ENCODE results near the gene COL20A1. TPM values are rescaled to one million over a fixed set of nuclear protein-coding genes. Genes with fewer than 3 reads are reported as not detected.

The COL20A1 gene
- total and polyA plus RNA-seq, 2 of the 13 experiments (the other 11 are each of a cell fraction or from before 2014, with no cell fraction given), result not detected

GRCh38 chr20:63378626-63379025 lies 85.6 kb downstream of the COL20A1 start (continued):
- TF ChIP-seq, protein P1, sequence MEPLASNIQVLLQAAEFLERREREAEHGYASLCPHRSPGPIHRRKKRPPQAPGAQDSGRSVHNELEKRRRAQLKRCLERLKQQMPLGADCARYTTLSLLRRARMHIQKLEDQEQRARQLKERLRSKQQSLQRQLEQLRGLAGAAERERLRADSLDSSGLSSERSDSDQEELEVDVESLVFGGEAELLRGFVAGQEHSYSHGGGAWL (CRISPR knock-in tag; IDR thresholded peaks at IDR 0.05), result peak; percentile 61; the same call in 1 of the 2 replicates
- TF ChIP-seq, protein P2, sequence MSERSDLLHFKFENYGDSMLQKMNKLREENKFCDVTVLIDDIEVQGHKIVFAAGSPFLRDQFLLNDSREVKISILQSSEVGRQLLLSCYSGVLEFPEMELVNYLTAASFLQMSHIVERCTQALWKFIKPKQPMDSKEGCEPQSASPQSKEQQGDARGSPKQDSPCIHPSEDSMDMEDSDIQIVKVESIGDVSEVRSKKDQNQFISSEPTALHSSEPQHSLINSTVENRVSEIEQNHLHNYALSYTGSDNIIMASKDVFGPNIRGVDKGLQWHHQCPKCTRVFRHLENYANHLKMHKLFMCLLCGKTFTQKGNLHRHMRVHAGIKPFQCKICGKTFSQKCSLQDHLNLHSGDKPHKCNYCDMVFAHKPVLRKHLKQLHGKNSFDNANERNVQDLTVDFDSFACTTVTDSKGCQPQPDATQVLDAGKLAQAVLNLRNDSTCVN (CRISPR knock-in tag; IDR thresholded peaks at IDR 0.05; ENCODE audit: borderline replicate concordance), result 0 out of 2 replicates have a peak, but pooled peaks have one; percentile 47
- TF ChIP-seq SOX13 (IDR thresholded peaks at IDR 0.05) (no peak), SOX13 (CRISPR knock-in tag; conservative IDR thresholded peaks at IDR 0.05 in 1 of 2, IDR thresholded peaks at IDR 0.05 in 1 of 2) (0 out of 4 replicates have a peak, but pooled peaks of 1 of the 2 experiments have one; percentile 18), ZSCAN9 (CRISPR knock-in tag; IDR thresholded peaks at IDR 0.05; ENCODE audit: borderline replicate concordance) (peak; percentile 39; the same call in 1 of the 2 replicates), ZNF431 (CRISPR knock-in tag; IDR thresholded peaks at IDR 0.05; ENCODE audit: borderline replicate concordance, low read depth) (no peak), IKZF4 (CRISPR knock-in tag; IDR thresholded peaks at IDR 0.05; ENCODE audit: borderline replicate concordance, low read depth, not compliant biosample characterization) (no peak), KLF12 (CRISPR knock-in tag; IDR thresholded peaks at IDR 0.05; ENCODE audit: borderline replicate concordance) (no peak), ZSCAN25 (CRISPR knock-in tag; IDR thresholded peaks at IDR 0.05) (no peak), ZNF281 (CRISPR knock-in tag; IDR thresholded peaks at IDR 0.05; ENCODE audit: borderline replicate concordance) (0 out of 2 replicates have a peak, but pooled peaks have one; percentile 33), NFE2 (CRISPR knock-in tag; IDR thresholded peaks at IDR 0.05) (no peak), SAP130 (CRISPR knock-in tag; IDR thresholded peaks at IDR 0.05; ENCODE audit: low read depth) (peak; percentile 34; the same call in 1 of the 2 replicates), TSC22D2 (CRISPR knock-in tag; IDR thresholded peaks at IDR 0.05; ENCODE audit: borderline replicate concordance) (peak; percentile 81; the same call in 1 of the 2 replicates), ETS1 (CRISPR knock-in tag; IDR thresholded peaks at IDR 0.05) (no peak), ELF3 (CRISPR knock-in tag; IDR thresholded peaks at IDR 0.05) (0 out of 2 replicates have a peak, but pooled peaks have one; percentile 41), ERF (CRISPR knock-in tag; IDR thresholded peaks at IDR 0.05) (0 out of 2 replicates have a peak, but pooled peaks have one; percentile 57), IKZF1 (IDR thresholded peaks at IDR 0.05) (no peak), HDAC2 (CRISPR knock-in tag; IDR thresholded peaks at IDR 0.05) (peak; percentile 53; the same call in 1 of the 2 replicates), ZNF382 (CRISPR knock-in tag; IDR thresholded peaks at IDR 0.05; ENCODE audit: borderline replicate concordance) (no peak), ZNF331 (CRISPR knock-in tag; IDR thresholded peaks at IDR 0.05) (0 out of 2 replicates have a peak, but pooled peaks have one; percentile 33), PITX1 (CRISPR knock-in tag; IDR thresholded peaks at IDR 0.05) (no peak), ZNF761 (CRISPR knock-in tag; conservative IDR thresholded peaks at IDR 0.05) (no peak)
- TF ChIP-seq, protein P3, sequence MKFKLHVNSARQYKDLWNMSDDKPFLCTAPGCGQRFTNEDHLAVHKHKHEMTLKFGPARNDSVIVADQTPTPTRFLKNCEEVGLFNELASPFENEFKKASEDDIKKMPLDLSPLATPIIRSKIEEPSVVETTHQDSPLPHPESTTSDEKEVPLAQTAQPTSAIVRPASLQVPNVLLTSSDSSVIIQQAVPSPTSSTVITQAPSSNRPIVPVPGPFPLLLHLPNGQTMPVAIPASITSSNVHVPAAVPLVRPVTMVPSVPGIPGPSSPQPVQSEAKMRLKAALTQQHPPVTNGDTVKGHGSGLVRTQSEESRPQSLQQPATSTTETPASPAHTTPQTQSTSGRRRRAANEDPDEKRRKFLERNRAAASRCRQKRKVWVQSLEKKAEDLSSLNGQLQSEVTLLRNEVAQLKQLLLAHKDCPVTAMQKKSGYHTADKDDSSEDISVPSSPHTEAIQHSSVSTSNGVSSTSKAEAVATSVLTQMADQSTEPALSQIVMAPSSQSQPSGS (CRISPR knock-in tag; IDR thresholded peaks at IDR 0.05), result peak; percentile 47; the same call in 1 of the 2 replicates
- TF ChIP-seq, protein P4, sequence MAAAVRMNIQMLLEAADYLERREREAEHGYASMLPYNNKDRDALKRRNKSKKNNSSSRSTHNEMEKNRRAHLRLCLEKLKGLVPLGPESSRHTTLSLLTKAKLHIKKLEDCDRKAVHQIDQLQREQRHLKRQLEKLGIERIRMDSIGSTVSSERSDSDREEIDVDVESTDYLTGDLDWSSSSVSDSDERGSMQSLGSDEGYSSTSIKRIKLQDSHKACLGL (CRISPR knock-in tag; IDR thresholded peaks at IDR 0.05), result no peak
